Stimulated activated CD4-positive, alpha-beta T cell treated with anti-CD3 and anti-CD28 coated beads, Interleukin-12 subunit alpha, Interleukin-12 subunit beta, amount 100 ng/mL, for 4 hours (primary cell): ENCODE data around the gene RSPH10B2.
A peak's percentile ranks its signal among the peaks of the same experiment; 100 is the strongest.
"Not testable (repeated sequence)": the region's sequence is repeated elsewhere in the genome, so short reads cannot be mapped to it uniquely, and the experiment has no call there.

Experiments used
- DNase-seq: peaks from one replicate; pipeline ENCODE4 v3.0.0-alpha.2; 2020

The RSPH10B2 gene

DNA sequence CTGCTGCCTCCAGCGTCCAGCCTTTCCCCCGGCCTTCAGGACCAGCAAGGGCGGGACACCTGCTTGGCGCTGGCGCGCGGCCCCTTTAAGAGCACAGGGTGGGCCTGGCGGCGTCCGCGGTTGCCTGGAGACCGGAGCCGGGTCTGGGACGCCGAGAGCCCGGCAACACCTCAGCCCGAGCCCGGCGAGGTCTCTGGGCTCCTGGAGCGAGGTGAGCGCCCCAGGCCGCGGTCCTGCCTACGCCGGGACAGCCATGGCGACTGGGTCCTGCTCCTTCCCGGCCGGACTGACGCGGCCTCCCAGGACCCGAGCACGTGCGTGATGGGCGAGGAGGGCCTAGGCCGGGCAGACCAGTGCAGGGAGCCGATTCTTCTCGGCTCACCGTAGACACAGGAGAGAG, at the start of gene RSPH10B2:
Gene RSPH10B2, plus strand, starts transcription at position 140 of the 400 bp plus-strand sequence. CDS start 3,575 bp downstream, outside the sequence.
- not testable (repeated sequence) for DNase-seq

DNA sequence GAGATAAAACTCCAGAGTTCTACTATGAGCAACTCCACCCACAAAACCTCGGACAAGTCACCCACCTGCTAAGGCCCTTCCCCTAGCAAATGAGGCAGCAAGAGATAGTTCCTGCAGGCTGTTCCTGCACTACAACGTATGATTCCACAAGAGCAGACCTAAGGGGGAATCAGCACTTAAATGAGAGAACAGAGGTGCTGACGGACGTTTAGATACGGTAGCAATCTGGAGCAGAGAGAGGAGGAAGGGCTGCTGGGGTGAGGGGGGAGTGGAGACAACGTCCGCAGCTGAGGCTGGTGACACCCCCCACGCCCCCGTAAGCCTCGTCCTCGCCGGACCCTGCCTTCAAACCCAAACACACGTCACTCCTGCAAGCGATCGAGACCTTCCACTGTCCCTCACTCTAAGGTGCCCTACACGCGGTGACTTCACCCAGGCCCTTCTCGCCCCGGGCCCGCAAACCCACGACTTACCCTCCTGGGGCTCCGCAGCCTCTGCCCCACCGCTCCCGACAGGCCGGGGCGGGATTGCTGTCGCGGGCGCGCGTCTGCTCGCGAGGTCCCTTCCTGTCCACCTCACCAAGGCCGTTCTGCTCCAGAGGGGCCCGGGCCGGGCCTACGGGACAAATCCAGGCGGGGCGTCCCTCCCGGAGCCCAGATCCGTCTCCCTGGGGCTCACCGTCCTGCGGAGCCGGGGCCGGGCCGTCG, 47.8 kb upstream of the RSPH10B2 start:
- DNase-seq, result peak; percentile 4

- DNase-seq, result peak; percentile 95
Measured at GRCh38 chr7:6706666-6707407, 47.1 kb upstream of the RSPH10B2 start, which contains the start of gene ZNF12. TSS of gene ZNF12 (minus strand) at chr7:6706947. CDS start at chr7:6705173, 1,774 bp downstream.

DNA sequence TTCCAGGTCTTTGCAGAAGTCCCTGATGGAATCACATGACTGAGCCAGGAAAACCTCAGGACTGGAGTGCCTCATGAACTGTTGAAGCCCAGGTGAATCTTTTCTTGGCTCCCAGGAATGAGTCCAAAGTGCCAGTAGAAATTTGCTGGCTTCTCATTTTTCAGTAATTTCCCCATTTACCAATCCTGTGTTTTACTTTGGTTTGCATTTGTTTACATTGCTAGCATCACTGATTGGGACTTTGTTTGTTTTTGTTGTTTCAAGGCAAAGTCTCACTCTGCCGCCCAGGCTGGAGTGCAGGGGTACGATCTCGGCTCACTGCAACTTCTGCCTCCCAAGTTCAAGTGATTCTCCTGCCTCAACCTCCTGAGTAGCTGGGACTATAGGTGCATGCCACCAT, 45.6 kb upstream of the RSPH10B2 start:
- DNase-seq, result no peak

GRCh38 chr7:6709808-6710207, 44.1 kb upstream of the RSPH10B2 start:
- DNase-seq, result no peak

GRCh38 chr7:6714360-6714759, 39.5 kb upstream of the RSPH10B2 start:
- DNase-seq, result no peak

GRCh38 chr7:6715898-6716297, 38.0 kb upstream of the RSPH10B2 start:
- not testable (repeated sequence) for DNase-seq

DNA sequence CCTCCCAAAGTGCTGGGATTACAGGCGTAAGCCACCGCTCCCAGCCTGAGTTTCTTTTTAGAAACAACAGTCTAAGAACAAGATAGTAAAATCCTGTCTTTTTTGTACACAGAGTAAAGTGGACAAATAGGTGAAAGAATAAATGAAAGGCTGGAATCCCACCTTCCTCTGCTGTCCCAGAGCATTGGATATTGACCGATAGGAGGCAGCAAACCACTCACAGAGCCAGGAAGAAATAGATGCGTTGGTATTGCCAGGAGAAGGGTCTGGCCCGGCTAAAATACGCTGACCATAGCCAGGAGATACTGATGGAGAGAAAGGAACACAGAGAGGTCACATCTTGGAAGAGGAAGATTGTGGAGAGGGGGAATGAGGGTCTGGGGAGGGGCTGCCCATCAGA, 35.8 kb upstream of the RSPH10B2 start:
- no peak for DNase-seq

- not testable (repeated sequence) for DNase-seq
Measured at GRCh38 chr7:6724351-6724750, 29.6 kb upstream of the RSPH10B2 start.

GRCh38 chr7:6725003-6725402, 28.9 kb upstream of the RSPH10B2 start:
- no peak for DNase-seq

GRCh38 chr7:6726341-6726740, 27.6 kb upstream of the RSPH10B2 start:
- not testable (repeated sequence) for DNase-seq

GRCh38 chr7:6727663-6728062, 26.2 kb upstream of the RSPH10B2 start:
- DNase-seq, result no peak

- not testable (repeated sequence) for DNase-seq
Measured at GRCh38 chr7:6728893-6729491, 24.9 kb upstream of the RSPH10B2 start.

DNA sequence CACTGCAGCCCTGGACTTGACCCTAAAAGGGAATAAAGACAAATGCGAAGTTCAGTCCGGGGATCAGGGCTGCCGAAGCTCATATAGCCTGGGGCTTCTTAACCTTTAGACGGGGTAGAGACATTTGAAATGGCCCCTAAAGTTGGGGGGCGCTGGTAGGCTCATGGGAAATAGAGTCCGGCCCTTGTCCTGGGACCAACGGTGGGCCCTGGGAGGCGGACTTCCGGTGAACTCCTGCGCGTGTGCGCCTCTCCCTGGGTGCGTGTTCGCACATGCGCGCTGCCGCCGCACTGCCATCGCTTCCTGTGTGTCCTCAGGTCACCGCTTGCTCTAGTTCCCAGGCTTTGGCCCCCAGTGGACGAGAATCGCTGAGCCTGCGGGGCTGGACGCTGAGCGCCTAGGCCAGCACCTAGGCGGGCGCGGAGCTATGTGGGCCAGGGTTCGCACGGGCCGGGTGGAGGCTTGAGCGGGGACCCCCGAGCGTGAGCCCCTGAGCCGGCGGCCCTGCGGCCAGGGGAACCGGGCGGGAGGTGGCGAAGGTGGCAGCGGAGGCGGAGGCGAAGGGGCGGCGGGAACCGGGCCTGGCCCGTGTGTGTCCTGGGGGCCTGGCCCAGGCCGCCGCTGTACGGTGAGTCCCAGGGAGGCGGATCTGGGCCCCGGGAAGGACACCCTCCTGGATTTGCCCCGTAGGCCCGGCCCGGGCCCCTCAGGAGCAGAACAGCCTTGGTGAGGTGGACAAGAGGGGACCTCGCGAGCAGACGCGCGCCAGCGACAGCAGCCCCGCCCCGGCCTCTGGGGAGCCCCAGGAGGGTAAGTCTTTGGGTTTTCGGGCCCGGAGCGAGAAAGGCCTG, 24.2 kb upstream of the RSPH10B2 start:
- peak; percentile 81 for DNase-seq

DNA sequence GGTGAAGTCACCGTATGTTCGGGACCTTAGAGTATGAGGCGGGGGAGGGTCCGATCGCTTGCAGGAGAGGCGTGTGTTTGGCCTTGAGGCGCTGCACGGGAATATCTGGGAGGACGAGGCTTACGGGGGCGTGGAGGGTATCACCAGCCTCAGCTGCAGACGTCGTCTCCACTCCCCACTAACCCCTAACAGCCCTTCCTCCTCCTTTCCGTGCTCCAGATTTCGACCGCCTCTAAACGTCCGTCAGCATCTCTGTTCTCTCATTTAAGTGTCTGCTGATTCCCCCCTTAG, 23.6 kb upstream of the RSPH10B2 start:
- no peak for DNase-seq

DNA sequence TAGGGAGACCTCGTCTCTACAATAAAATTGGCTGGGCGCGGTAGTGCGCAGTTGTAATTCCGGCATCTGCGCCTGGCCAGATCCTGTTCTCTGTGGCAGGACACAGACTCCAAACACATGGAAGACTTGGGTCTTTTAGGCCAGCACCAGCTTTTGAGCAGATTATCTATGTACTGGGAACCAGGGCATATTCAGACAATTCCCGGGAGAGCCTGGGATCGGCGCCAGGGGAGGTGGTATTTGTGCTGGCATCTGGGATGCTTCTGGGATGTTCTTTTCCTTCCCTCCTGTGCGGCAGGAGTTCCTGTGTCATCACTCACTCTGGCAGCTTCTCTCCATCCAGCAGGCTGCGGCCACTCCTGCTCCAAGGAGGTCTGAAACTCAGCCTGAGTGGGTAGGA, 15.5 kb upstream of the RSPH10B2 start:
- not testable (repeated sequence) for DNase-seq

DNA sequence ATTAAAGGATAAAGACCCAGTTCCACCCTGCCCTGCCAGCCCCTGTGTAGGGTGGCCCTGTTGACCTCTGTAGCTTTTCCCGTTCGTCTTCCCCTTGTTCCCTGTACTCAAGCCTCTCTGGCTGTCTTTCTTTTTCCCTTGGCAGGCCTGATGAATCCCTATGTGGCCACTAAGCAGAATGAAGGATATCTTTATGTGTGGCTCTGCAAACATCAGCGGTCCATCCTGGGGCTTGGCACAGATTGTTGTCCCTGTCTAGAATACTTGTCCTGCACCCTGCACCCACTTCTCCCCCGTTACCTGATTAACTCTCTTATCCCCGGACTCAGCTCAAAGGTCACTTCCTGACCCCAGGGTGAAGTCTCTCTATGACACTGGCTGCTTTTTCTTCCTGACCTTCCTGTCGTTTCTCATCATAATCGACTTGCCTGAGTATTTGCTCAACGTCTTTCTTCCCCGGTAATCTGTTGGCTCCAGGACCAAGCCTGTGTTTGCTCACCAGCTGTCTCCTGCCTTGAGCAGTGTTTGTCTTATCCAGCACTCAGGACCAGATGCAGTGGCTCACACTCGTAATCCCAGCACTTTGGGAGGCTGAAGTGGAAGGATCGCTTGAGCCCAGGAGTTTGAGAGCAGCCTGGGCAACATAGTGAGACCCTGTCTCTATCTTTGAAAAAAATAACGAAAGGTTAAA, 9.3 kb upstream of the RSPH10B2 start:
- not testable (repeated sequence) for DNase-seq

DNA sequence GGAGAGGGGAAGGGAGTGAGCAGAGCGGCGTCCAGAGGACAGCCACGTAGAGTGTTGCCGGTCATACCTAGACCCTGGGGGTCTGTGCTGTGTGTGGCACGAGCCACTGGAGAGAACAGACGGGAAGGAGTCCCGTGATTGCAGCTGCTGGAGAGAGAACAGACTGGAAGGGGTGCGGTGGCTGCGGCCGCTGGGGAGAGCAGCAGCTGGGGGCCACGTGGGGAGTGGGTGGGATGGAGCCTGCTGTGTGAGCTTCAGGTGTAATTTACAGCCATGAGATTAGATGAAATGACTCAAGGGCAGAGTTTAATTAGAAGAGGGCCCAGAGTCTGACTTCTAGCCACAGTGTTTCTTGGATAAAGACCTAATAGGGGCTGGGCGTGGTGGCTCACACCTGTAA, 4.6 kb upstream of the RSPH10B2 start:
- not testable (repeated sequence) for DNase-seq

- not testable (repeated sequence) for DNase-seq
Measured at GRCh38 chr7:6750173-6750572, 3.7 kb upstream of the RSPH10B2 start.

GRCh38 chr7:6761186-6761585, 7.3 kb downstream of the RSPH10B2 start:
- not testable (repeated sequence) for DNase-seq

- DNase-seq, result not testable (repeated sequence)
Measured at GRCh38 chr7:6781581-6781980, 27.7 kb downstream of the RSPH10B2 start.

DNA sequence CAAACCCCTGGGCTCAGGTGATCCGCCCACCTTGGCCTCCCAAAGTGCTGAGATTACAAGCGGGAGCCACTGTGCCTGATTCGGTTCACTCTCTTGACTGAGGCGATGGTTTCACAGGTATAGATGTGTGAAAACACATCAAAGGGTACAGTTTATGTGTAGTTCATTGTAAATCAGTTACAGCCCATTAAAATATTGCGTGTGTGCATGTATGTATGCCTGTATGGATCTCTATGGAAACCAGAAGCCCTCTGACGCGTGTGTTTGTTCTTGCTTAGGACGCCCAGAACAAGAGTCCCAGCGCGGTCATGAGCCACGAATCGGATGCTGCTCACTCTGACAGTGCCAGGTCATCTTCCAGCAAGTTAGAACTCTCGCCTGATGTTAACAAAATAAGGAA, 35.5 kb downstream of the RSPH10B2 start:
- DNase-seq, result not testable (repeated sequence)
